CD4-positive, alpha-beta T cell treated with Interferon alpha-2 for 1 hour (primary cell): ENCODE measurements around the gene OR2L5.

Source experiments
- DNase-seq, 2 donors: peaks; one replicate each; pipeline ENCODE4 v3.0.0-alpha.2; 2020 to 2022

OR2L5 gene

DNA sequence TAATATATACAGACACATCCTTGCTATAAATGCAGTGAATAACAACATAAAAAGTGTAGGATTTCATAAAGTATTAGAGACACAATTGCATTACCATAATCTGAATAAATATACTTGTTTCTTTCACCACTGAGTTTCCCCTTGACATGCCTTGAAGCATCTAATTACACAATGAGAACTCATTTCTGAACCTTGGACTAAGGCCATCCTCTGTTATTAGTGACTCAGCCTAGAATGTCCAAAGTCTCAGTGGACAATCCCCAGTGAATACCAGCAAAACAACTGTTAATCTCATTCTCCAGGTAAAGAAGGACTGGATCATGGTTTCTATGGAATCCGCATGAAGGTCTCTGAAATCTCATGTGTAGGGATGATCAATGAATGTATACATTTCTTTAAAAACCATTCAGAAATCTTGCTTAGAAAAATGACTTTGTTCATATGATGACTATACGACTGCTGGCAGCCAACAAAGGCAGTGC is at the start of gene OR2L5:
OR2L5 (plus strand) TSS at position 432 of the 482 bp plus-strand sequence. CDS start 8,288 bp downstream, outside the sequence.
- DNase-seq: no peak

DNA sequence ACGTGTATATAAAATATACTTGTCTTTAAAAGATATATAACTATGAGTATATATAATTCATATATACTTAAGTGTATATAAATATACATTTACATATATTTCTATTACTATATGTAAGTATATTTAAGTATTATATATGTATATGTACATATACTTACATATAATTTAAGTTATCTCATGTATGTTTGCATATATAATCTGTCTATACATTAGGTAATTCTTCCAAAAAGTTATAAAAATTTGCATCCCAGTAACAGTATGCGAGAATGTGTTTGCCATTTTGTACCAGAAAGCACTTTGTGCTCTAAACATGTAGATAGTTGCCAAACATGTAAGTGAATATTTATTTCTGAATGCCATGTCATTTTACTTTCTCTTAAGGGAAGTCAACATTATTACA is 48.5 kb upstream of the OR2L5 start, which contains the start of gene OR2AK2:
OR2AK2 (plus strand) TSS at position 301 of the 400 bp plus-strand sequence. CDS start 144 bp downstream, outside the sequence.
- no peak for DNase-seq

DNA sequence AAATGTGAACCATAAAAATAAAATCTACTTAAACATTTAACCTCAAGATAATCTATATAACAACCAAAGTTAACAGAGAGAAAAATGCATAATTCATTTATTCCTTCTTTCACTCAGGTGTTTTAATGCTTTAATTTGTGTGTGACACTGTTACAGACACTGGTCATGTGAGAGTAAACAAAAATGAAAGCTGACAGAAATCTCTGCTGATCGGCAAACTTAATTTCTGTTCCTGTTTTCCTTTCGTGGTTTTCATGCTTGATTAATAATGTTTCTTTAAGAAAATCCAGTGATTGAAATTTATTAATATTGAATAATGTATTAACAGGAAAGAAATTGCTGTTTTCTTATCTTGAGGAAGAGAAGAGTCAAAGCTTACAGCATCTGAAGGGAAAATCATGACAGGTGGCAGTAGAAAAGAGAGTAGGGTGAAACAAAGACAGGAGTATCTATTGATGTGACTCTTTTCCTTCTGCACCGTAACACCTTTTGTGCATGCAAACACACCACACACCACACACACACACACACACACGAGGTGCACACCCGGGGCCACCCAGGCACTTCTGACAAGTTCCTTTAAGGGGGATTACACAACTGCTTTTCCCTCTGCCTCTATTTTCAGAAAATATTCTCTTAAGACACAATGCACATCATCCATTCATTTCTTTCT is 46.8 kb upstream of the OR2L5 start:
- DNase-seq: no peak

GRCh38 chr1:247992986-247993385 is 20.5 kb upstream of the OR2L5 start:
- no peak for DNase-seq

- DNase-seq: no peak
Measured at GRCh38 chr1:247998811-247999210, 14.6 kb upstream of the OR2L5 start.

- no peak for DNase-seq
Measured at GRCh38 chr1:248000169-248000568, 13.3 kb upstream of the OR2L5 start.

- DNase-seq: no peak
Measured at GRCh38 chr1:248007778-248008177, 5.7 kb upstream of the OR2L5 start.

DNA sequence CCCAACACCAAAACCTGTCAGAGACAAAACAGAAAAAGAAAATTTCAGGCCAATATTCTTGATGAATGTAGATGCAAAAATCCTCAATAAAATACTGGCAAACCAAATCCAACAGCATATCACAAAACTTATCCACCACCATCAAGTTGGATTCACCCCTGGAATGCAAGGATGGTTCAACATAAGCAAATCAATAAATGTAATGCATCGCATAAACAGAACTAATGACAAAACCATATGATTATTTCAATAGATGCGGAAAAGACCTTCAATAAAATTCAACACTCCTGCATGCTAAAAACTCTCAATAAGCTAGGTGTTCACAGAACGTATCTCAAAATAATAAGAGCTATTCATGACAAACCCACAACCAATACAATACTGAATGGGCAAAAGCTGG is 3.8 kb upstream of the OR2L5 start:
- no peak for DNase-seq

- DNase-seq: no peak
Measured at GRCh38 chr1:248015803-248016202, 2.3 kb downstream of the OR2L5 start.

DNA sequence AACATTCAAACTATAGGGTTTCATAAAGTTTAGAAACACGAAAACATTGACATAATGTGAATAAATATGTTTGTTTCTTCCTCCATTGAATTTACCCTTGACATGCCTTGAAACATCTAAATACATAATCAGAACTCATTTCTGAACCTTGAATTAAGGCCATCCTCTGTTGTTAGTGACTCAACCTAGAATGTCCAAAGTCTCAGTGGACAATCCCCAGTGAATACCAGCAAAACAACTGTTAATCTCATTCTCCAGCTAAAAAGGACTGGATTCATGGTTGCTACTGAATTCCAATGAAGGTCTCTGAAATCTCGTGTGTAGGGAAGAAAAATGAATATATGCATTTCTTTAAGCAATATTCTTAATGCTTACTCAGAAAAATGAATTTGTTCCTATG is 16.3 kb downstream of the OR2L5 start, which contains the start of gene OR2L2:
OR2L2 (plus strand) TSS at position 301 of the 400 bp plus-strand sequence. CDS start 8,198 bp downstream, outside the sequence.
- no peak for DNase-seq

GRCh38 chr1:248045209-248045608 is 31.7 kb downstream of the OR2L5 start:
- DNase-seq: no peak

- DNase-seq: no peak
Measured at GRCh38 chr1:248046536-248046935, 33.1 kb downstream of the OR2L5 start, which contains the start of gene OR2L3. Gene OR2L3 (plus strand): TSS chr1:248046836. CDS start chr1:248060682, 13,846 bp downstream.

DNA sequence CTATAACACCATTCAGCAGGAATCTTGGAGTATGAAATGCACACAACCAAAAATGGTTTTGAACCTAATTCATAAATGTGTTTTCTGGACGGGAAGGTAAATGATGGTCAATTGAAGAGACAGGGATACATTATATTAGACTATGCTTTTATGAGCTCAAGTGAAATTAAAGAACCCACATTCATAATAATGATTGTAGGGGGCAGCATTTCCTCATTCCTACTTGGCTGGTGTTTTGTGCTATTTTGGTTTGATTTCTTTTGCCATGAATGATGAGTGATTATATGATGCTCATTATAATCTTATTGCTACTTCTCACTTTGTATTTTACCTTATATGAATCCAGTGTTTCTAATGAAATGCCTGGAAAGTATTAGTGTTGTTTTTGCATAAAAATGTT is 33.5 kb downstream of the OR2L5 start:
- DNase-seq: no peak

DNA sequence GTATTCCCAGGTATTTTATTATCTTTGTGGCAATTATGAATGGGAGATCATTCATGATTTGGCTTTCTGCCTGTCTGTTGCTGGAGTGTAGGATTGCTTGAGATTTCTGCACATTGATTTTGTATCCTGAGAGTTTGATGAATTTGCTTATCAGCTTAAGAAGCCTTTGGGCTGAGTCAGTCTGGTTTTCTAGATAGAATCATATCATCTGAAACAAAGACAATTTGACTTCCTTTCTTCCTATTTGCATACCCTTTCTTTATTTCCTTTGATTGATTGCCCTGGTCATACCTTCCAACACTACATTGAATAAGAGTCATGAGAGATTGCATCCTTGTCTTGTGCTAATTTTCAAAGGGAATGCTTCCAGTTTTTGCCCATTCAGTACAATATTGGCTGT is 41.2 kb downstream of the OR2L5 start:
- no peak for DNase-seq

DNA sequence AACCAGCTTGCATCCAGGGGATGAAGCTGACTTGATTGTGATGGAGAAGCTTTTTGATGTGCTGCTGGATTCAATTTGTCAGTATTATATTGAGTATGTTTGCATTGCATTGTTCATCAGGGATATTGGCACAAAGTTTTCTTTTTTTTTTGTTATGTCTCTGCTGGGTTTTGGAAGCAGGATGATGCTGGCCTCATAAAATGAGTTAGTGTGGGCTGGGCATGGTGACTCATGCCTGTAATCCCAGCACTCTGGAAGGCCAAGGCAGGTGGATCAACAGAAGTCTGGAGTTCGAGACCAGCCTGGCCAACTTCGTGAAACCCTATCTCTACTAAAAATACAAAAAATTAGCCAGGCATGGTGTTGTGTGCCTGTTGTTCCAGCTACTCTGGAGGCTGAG is 41.8 kb downstream of the OR2L5 start:
- no peak for DNase-seq

GRCh38 chr1:248065071-248065470 is 51.6 kb downstream of the OR2L5 start:
- no peak for DNase-seq

DNA sequence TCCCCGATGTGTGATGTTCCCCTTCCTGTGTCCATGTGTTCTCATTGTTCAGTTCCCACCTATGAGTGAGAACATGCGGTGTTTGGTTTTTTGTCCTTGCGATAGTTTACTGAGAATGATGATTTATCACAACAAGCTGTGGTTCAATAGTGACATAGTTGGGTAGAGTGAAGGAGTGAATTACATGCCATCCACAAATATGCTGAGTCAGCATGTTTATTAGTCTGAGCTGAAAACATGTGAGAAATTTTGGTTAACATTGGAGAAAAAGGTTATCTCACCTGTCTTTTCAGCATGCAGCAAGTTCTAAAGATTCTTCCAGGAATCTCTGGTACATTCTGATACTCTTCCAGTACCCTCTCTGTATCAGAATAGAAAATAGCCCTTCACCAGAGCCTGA is 52.1 kb downstream of the OR2L5 start:
- DNase-seq: no peak
